Parathyroid adenoma (tissue), 2 donors: ENCODE data around the gene ATP11B.

Experiments
- H2AFZ ChIP-seq: fragments of 300-600 bp; sonication (generic); one replicate; pipeline ENCODE4 v1.7.0; 2017; ENCODE audit warnings: antibody characterized with exemption, mild to moderate bottlenecking
- H3K27ac ChIP-seq: fragments of 300-600 bp; sonication (generic); one replicate; pipeline ENCODE4 v1.7.0; 2017
- H3K27me3 ChIP-seq: fragments of 300-600 bp; sonication (generic); one replicate; pipeline ENCODE4 v1.7.0; 2017; ENCODE audit warnings: low read length; ENCODE audit not compliant: control insufficient read depth, insufficient read depth
- H3K36me3 ChIP-seq: fragments of 300-600 bp; sonication (generic); one replicate; pipeline ENCODE4 v1.7.0; 2017; ENCODE audit warnings: low read length; ENCODE audit not compliant: control insufficient read depth, insufficient read depth
- H3K4me1 ChIP-seq: fragments of 300-600 bp; sonication (generic); one replicate; pipeline ENCODE4 v1.7.0; 2017; ENCODE audit warnings: control low read depth
- H3K4me2 ChIP-seq: fragments of 300-600 bp; sonication (generic); one replicate; pipeline ENCODE4 v1.7.0; 2017; ENCODE audit warnings: low read length
- H3K4me3 ChIP-seq: fragments of 300-600 bp; sonication (generic); one replicate; pipeline ENCODE4 v1.7.0; 2017; ENCODE audit warnings: low read depth, low read length
- H3K79me2 ChIP-seq: fragments of 300-600 bp; sonication (generic); one replicate; pipeline ENCODE4 v1.7.0; 2017; ENCODE audit warnings: control low read depth
- H3K9ac ChIP-seq: fragments of 300-600 bp; sonication (generic); one replicate; pipeline ENCODE4 v1.7.0; 2017; ENCODE audit warnings: mild to moderate bottlenecking
- H3K9me3 ChIP-seq: fragments of 300-600 bp; sonication (generic); one replicate; pipeline ENCODE4 v1.7.0; 2017; ENCODE audit warnings: low read length; ENCODE audit not compliant: control insufficient read depth
- TF ChIP-seq, protein P1 (sequence below): fragments of 300-600 bp; sonication (generic); IDR thresholded peaks from one replicate; pipeline ENCODE4 v1.7.0; 2017; ENCODE audit warnings: antibody characterized with exemption, mild to moderate bottlenecking
- donor health status: primary hyperparathyroidism.

The ATP11B gene

GRCh38 chr3:182807061-182807460, 13.8 kb downstream of the ATP11B start:
- H3K27ac ChIP-seq: no peak overlapping the region
- H3K27me3 ChIP-seq: no peaks in the 10 kb centered on the region
- no peak overlapping the region for H3K9ac ChIP-seq
- no peak overlapping the region for H2AFZ ChIP-seq
- no peak overlapping the region for H3K4me3 ChIP-seq
- no peaks in the 10 kb centered on the region for H3K36me3 ChIP-seq
- peaks cover 45% of the 10 kb centered on the region for H3K79me2 ChIP-seq
- no peaks in the 10 kb centered on the region for H3K9me3 ChIP-seq
- H3K4me1 ChIP-seq: no peaks in the 10 kb centered on the region
- TF ChIP-seq, protein P1, sequence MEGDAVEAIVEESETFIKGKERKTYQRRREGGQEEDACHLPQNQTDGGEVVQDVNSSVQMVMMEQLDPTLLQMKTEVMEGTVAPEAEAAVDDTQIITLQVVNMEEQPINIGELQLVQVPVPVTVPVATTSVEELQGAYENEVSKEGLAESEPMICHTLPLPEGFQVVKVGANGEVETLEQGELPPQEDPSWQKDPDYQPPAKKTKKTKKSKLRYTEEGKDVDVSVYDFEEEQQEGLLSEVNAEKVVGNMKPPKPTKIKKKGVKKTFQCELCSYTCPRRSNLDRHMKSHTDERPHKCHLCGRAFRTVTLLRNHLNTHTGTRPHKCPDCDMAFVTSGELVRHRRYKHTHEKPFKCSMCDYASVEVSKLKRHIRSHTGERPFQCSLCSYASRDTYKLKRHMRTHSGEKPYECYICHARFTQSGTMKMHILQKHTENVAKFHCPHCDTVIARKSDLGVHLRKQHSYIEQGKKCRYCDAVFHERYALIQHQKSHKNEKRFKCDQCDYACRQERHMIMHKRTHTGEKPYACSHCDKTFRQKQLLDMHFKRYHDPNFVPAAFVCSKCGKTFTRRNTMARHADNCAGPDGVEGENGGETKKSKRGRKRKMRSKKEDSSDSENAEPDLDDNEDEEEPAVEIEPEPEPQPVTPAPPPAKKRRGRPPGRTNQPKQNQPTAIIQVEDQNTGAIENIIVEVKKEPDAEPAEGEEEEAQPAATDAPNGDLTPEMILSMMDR: no peak
- H3K4me2 ChIP-seq: no peak overlapping the region

- Histone ChIP-seq H3K4me2 (no peak overlapping the region), H3K79me2 (peaks cover 49% of the 10 kb centered on the region), H3K4me1 (no peaks in the 10 kb centered on the region), H3K27ac (no peak overlapping the region), H3K4me3 (no peak overlapping the region), H3K27me3 (no peaks in the 10 kb centered on the region), H3K9ac (no peak overlapping the region), H3K36me3 (no peaks in the 10 kb centered on the region), H3K9me3 (no peaks in the 10 kb centered on the region), H2AFZ (no peak overlapping the region)
- TF ChIP-seq, protein P1: no peak
Observed at GRCh38 chr3:182808041-182808770, 14.9 kb downstream of the ATP11B start.

GRCh38 chr3:182809531-182809930, 16.2 kb downstream of the ATP11B start:
- TF ChIP-seq, protein P1: no peak
- Histone ChIP-seq H3K9ac (no peak overlapping the region), H3K27me3 (no peaks in the 10 kb centered on the region), H3K9me3 (no peaks in the 10 kb centered on the region), H3K4me1 (no peaks in the 10 kb centered on the region), H2AFZ (no peak overlapping the region), H3K4me2 (no peak overlapping the region), H3K27ac (no peak overlapping the region), H3K4me3 (no peak overlapping the region), H3K36me3 (no peaks in the 10 kb centered on the region), H3K79me2 (peaks cover 47% of the 10 kb centered on the region)

- H3K4me1 ChIP-seq: peaks cover 2% of the 10 kb centered on the region
- H3K79me2 ChIP-seq: peaks cover 38% of the 10 kb centered on the region
- no peaks in the 10 kb centered on the region for H3K27me3 ChIP-seq
- H2AFZ ChIP-seq: no peak overlapping the region
- H3K4me2 ChIP-seq: no peak overlapping the region
- no peaks in the 10 kb centered on the region for H3K9me3 ChIP-seq
- no peaks in the 10 kb centered on the region for H3K36me3 ChIP-seq
- H3K27ac ChIP-seq: no peak overlapping the region
- no peak overlapping the region for H3K9ac ChIP-seq
- H3K4me3 ChIP-seq: no peak overlapping the region
- TF ChIP-seq, protein P1: no peak
Observed at GRCh38 chr3:182810574-182811268, 17.4 kb downstream of the ATP11B start.
